Measurements from ENCODE around the gene CYP2J2. TPM values are rescaled to one million over a fixed set of nuclear protein-coding genes. Genes with fewer than 3 reads are reported as not detected.
"Not testable (repeated sequence)": the region's sequence is repeated elsewhere in the genome, so short reads cannot be mapped to it uniquely, and the experiment has no call there.

Gene CYP2J2
- total RNA-seq (2022): 15.2 and 17.0 TPM in 2 replicates
- percentile 62 among the genes with signal in this experiment for Bru-seq, nascent RNA
- percentile 59 among the genes with signal in this experiment for BruChase-seq, experiment 1, labeled RNA remaining after a 6-hour chase
- percentile 67 among the genes with signal in this experiment for BruChase-seq, experiment 2, labeled RNA remaining after a 2-hour chase
- long read RNA-seq, transcript CYP2J2-201 (9 exons, 1,896 nt): major isoform, 21 of 26 reads
- long read RNA-seq, partial matches to known transcripts: 2 of 26 reads
- long read RNA-seq, other reads (novel, unspliced or antisense): 2 of 26 reads

DNA sequence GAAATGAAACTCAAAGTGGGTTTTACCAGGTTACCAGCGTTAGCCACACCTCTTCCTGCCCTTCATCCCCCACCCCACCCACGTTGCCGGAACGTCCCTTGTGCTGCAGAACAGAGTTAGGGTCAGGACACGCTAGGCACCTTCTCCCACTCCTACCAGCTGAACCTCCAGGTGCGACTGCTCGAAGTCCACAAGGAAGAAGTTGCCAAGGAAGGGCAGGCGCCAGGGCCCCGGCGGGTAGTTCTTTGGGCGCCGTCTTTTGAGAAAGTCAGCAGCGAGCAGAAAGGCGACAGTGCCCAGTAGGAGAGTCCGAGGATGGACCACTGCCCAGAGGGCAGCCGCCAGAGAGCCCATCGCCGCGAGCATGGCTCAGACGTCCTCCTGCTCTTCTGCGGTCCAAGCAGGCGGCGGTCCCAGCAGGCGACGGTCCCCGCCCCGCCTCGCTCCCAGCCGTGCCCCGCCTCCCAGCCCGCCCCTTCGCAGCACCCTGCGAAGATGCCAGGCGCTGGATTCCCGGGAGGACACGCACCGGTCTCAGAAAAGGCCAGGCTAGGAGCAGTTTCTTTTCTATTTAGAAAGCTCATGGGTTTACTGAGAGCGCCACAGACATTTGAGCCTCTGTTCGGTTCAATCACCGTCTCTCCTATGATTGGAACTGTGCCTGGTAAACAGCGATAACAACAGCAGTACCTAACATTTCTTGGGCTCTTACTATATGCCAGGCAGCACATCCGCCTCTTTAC lies at the start of gene CYP2J2:
CYP2J2 (minus strand) TSS at position 393 of the 743 bp plus-strand sequence; CDS start at position 366, 27 bp downstream.
- H3K9me3 Mint-ChIP-seq (ENCODE audit: low read depth, unreplicated experiment): peaks cover 5% of the 10 kb centered on the region
- H3K36me3 Mint-ChIP-seq (ENCODE audit: insufficient read depth, unreplicated experiment): peaks cover 13% of the 10 kb centered on the region
- H3K27ac Mint-ChIP-seq (ENCODE audit: unreplicated experiment): peak within 1 kb of the TSS; percentile 1
- TF ChIP-seq, protein P1, sequence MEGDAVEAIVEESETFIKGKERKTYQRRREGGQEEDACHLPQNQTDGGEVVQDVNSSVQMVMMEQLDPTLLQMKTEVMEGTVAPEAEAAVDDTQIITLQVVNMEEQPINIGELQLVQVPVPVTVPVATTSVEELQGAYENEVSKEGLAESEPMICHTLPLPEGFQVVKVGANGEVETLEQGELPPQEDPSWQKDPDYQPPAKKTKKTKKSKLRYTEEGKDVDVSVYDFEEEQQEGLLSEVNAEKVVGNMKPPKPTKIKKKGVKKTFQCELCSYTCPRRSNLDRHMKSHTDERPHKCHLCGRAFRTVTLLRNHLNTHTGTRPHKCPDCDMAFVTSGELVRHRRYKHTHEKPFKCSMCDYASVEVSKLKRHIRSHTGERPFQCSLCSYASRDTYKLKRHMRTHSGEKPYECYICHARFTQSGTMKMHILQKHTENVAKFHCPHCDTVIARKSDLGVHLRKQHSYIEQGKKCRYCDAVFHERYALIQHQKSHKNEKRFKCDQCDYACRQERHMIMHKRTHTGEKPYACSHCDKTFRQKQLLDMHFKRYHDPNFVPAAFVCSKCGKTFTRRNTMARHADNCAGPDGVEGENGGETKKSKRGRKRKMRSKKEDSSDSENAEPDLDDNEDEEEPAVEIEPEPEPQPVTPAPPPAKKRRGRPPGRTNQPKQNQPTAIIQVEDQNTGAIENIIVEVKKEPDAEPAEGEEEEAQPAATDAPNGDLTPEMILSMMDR (IDR thresholded peaks at IDR 0.05; ENCODE audit: unreplicated experiment): no peak
- intact Hi-C loops (cut with micrococcal nuclease; ENCODE audit: unreplicated experiment): loop anchor here (5.0 kb wide), 1 partner anchor 34 kb away; no protein-coding TSS in a partner anchor
- BruUV-seq (replicated peaks): no TSS peak
- peaks cover 11% of the 10 kb centered on the region for H3K4me1 Mint-ChIP-seq (ENCODE audit: low read depth, unreplicated experiment)
- CTCF ChIA-PET: interaction anchor here (1.1 kb wide), 1 partner anchor 21 kb away, joined by 3 read pairs; no protein-coding TSS in a partner anchor
- DNase-seq: peak; percentile 79
- H3K4me3 Mint-ChIP-seq (ENCODE audit: low read depth, unreplicated experiment): peak within 1 kb of the TSS; percentile 65
- peaks cover 15% of the 10 kb centered on the region for H3K27me3 Mint-ChIP-seq (ENCODE audit: unreplicated experiment)

DNA sequence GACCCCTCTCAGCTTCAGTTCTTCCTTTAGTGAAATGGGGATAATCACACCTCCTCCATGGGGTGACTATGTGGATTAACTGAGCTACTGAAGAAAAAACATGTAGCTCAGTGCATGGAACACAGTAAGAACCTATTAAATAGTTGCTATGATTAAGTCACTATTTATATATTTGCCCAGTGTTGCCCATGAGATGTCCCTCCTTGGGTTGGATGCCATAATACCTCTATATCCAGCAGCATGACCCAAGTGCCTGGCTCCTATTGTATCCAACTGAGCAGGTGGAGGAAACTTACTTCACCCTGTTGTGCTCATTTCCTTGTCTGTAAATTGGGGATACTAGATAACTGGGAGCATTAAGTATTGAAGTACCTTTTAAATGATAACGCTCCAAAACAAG lies 47.1 kb upstream of the CYP2J2 start:
- no peaks in the 10 kb centered on the region for H3K36me3 Mint-ChIP-seq (ENCODE audit: insufficient read depth, unreplicated experiment)
- H3K4me1 Mint-ChIP-seq (ENCODE audit: low read depth, unreplicated experiment): no peaks in the 10 kb centered on the region
- CTCF ChIA-PET: no interaction called here
- H3K4me3 Mint-ChIP-seq (ENCODE audit: low read depth, unreplicated experiment): no peak overlapping the region
- peaks cover 46% of the 10 kb centered on the region for H3K27me3 Mint-ChIP-seq (ENCODE audit: unreplicated experiment)
- TF ChIP-seq, protein P1 (IDR thresholded peaks at IDR 0.05; ENCODE audit: unreplicated experiment): no peak
- DNase-seq: no peak
- H3K27ac Mint-ChIP-seq (ENCODE audit: unreplicated experiment): no peak overlapping the region
- intact Hi-C loops (cut with micrococcal nuclease; ENCODE audit: unreplicated experiment): loop anchor here (10.0 kb wide), 2 partner anchors 791 to 1071 kb away; no protein-coding TSS in a partner anchor
- H3K9me3 Mint-ChIP-seq (ENCODE audit: low read depth, unreplicated experiment): no peaks in the 10 kb centered on the region
- no TSS peak for BruUV-seq (replicated peaks)

- intact Hi-C loops (cut with micrococcal nuclease; ENCODE audit: unreplicated experiment): loop anchor here (10.0 kb wide), 2 partner anchors 792 to 1072 kb away; no protein-coding TSS in a partner anchor
- TF ChIP-seq, protein P1 (IDR thresholded peaks at IDR 0.05; ENCODE audit: unreplicated experiment): no peak
- no TSS peak for BruUV-seq (replicated peaks)
Observed at GRCh38 chr1:59972216-59972927, 45.8 kb upstream of the CYP2J2 start.

DNA sequence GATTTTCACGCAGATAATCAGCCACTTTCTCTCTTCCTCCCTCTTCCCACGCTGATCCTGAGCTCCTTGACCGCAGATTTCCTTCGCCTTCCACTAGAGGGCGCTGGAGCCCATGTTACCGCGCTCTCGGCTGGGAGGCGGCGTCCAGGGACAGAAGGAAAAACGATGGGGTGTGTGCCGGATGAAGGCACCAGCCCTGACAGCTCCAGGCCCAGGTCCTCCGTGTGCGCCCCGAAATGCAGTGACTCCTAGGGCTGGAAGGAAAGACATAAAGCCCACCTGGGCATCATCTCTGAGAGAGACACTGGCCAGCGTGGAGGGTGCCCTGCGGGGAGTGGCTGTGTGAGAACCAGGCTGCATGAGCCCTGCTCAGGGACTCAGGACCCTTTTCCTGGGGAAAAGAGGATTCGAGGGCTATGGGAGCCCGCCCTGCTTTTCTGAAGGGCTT lies 44.9 kb upstream of the CYP2J2 start:
- TF ChIP-seq, protein P1 (IDR thresholded peaks at IDR 0.05; ENCODE audit: unreplicated experiment): peak; percentile 88
- no peaks in the 10 kb centered on the region for H3K4me1 Mint-ChIP-seq (ENCODE audit: low read depth, unreplicated experiment)
- no peaks in the 10 kb centered on the region for H3K9me3 Mint-ChIP-seq (ENCODE audit: low read depth, unreplicated experiment)
- H3K4me3 Mint-ChIP-seq (ENCODE audit: low read depth, unreplicated experiment): peak overlapping the region; percentile 29
- peak; percentile 82 for DNase-seq
- no TSS peak for BruUV-seq (replicated peaks)
- peaks cover 54% of the 10 kb centered on the region for H3K27me3 Mint-ChIP-seq (ENCODE audit: unreplicated experiment)
- H3K36me3 Mint-ChIP-seq (ENCODE audit: insufficient read depth, unreplicated experiment): no peaks in the 10 kb centered on the region
- intact Hi-C loops (cut with micrococcal nuclease; ENCODE audit: unreplicated experiment): loop anchor here (10.0 kb wide), 2 partner anchors 793 to 1073 kb away; no protein-coding TSS in a partner anchor
- no peak overlapping the region for H3K27ac Mint-ChIP-seq (ENCODE audit: unreplicated experiment)
- CTCF ChIA-PET: interaction anchor here (0.6 to 1.6 kb wide), 15 partner anchors 9 to 1071 kb away, joined by 3 to 5 read pairs (median 3); no protein-coding TSS in a partner anchor

More at GRCh38 chr1:59972216-59972927, 45.8 kb upstream of the CYP2J2 start:
- Mint-ChIP-seq H3K4me3 (ENCODE audit: low read depth, unreplicated experiment) (no peak overlapping the region), H3K4me1 (ENCODE audit: low read depth, unreplicated experiment) (no peaks in the 10 kb centered on the region), H3K27ac (ENCODE audit: unreplicated experiment) (peak overlapping the region; percentile 12), H3K9me3 (ENCODE audit: low read depth, unreplicated experiment) (no peaks in the 10 kb centered on the region), H3K36me3 (ENCODE audit: insufficient read depth, unreplicated experiment) (no peaks in the 10 kb centered on the region), H3K27me3 (ENCODE audit: unreplicated experiment) (peaks cover 56% of the 10 kb centered on the region)
- no peak for DNase-seq
- CTCF ChIA-PET: interaction anchor here (1.5 kb wide), 1 partner anchor 1071 kb away, joined by 4 read pairs; no protein-coding TSS in a partner anchor

DNA sequence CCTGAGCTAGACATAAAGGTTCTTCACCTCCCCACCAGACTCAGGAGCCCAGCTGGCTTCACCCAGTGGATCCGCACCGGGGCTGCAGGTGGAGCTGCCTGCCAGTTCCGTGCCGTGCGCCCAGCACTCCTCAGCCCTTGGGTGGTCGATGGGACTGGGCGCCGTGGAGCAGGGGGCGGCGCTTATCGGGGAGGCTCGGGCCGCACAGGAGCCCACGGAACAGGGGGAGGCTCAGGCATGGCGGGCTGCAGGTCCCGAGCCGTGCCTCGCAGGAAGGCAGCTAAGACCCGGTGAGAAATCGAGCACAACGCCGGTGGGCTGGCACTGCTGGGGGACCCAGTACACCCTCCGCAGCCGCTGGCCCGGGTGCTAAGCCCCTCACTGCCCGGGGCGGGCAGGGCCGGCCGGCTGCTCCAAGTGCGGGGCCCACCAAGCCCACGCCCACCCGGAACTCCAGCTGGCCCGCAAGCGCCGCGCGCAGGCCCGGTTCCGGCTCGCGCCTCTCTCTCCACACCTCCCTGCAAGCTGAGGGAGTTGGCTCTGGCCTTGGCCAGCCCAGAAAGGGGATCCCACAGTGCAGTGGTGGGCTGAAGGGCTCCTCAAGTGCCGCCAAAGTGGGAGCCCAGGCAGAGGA lies 43.1 kb upstream of the CYP2J2 start:
- H3K27ac Mint-ChIP-seq (ENCODE audit: unreplicated experiment); DNase-seq; H3K4me3 Mint-ChIP-seq (ENCODE audit: low read depth, unreplicated experiment); H3K36me3 Mint-ChIP-seq (ENCODE audit: insufficient read depth, unreplicated experiment); H3K9me3 Mint-ChIP-seq (ENCODE audit: low read depth, unreplicated experiment); CTCF ChIA-PET; BruUV-seq (replicated peaks); H3K4me1 Mint-ChIP-seq (ENCODE audit: low read depth, unreplicated experiment): not testable (repeated sequence)
- H3K27me3 Mint-ChIP-seq (ENCODE audit: unreplicated experiment): peaks cover 36% of the 10 kb centered on the region
- intact Hi-C loops (cut with micrococcal nuclease; ENCODE audit: unreplicated experiment): loop anchor here (10.0 kb wide), 2 partner anchors 795 to 1075 kb away; no protein-coding TSS in a partner anchor

Data from Calu3 (cell line).